GM23338 (cell line): ENCODE measurements around the gene OR10AD1. TPM values are rescaled to one million over a fixed set of nuclear protein-coding genes. Genes with fewer than 3 reads are reported as not detected.

Source experiments
- ATAC-seq: fragments of 200-7000 bp; cut with Tn5 transposase; 3 replicates; pipeline ENCODE4 v1.9.1; 2020
- DNase-seq: peaks from one replicate; pipeline ENCODE4 v3.0.0-alpha.2; 2015; ENCODE audit warnings: low spot score
- H2AFZ ChIP-seq: fragments of 200-600 bp; sonication (generic); 2 replicates; pipeline ENCODE4 v1.8.0; 2016; ENCODE audit warnings: antibody characterized with exemption, mild to moderate bottlenecking, moderate library complexity
- H3F3A ChIP-seq: fragments of 200-600 bp; sonication (generic); replicated peaks from 2 replicates; pipeline ENCODE4 v1.8.0; 2017; ENCODE audit warnings: antibody characterized with exemption, mixed run types, low read depth
- H3K27ac ChIP-seq: fragments of 200-600 bp; sonication (generic); 2 replicates; pipeline ENCODE4 v1.6.1; 2016; ENCODE audit warnings: low read depth
- H3K27me3 ChIP-seq: fragments of 200-600 bp; sonication (generic); 2 replicates; pipeline ENCODE4 v1.8.0; 2016; ENCODE audit warnings: mild to moderate bottlenecking, mixed run types, moderate library complexity; ENCODE audit not compliant: insufficient read depth
- H3K36me3 ChIP-seq: fragments of 200-600 bp; sonication (generic); 2 replicates; pipeline ENCODE4 v1.8.0; 2016; ENCODE audit warnings: mild to moderate bottlenecking; ENCODE audit not compliant: insufficient read depth
- H3K4me1 ChIP-seq: fragments of 200-600 bp; sonication (generic); 2 replicates; pipeline ENCODE4 v1.8.0; 2016; ENCODE audit warnings: mild to moderate bottlenecking, moderate library complexity; ENCODE audit not compliant: insufficient read depth
- H3K4me2 ChIP-seq: fragments of 200-600 bp; sonication (generic); 2 replicates; pipeline ENCODE4 v1.7.1; 2017; ENCODE audit warnings: mixed run types
- H3K4me3 ChIP-seq: fragments of 200-600 bp; sonication (generic); 2 replicates; pipeline ENCODE4 v1.6.1; 2016; ENCODE audit warnings: mixed run types
- H3K79me2 ChIP-seq: fragments of 200-600 bp; sonication (generic); replicated peaks from 2 replicates; pipeline ENCODE4 v1.8.0; 2017; ENCODE audit warnings: mild to moderate bottlenecking; ENCODE audit not compliant: insufficient read depth
- H3K9me2 ChIP-seq: fragments of 200-600 bp; sonication (generic); 2 replicates; pipeline ENCODE4 v1.8.0; 2017; ENCODE audit not compliant: insufficient read depth
- H4K20me1 ChIP-seq: fragments of 200-600 bp; sonication (generic); replicated peaks from 2 replicates; pipeline ENCODE4 v1.8.0; 2017; ENCODE audit warnings: mild to moderate bottlenecking; ENCODE audit not compliant: insufficient read depth
- H3K27ac Mint-ChIP-seq: 2 replicates; pipeline ENCODE4 v1.8.0; 2020; ENCODE audit warnings: inconsistent platforms, mild to moderate bottlenecking, moderate library complexity, mixed read lengths
- H3K27me3 Mint-ChIP-seq: 3 replicates; pipeline ENCODE4 v1.8.0; 2022; ENCODE audit warnings: low read depth, mild to moderate bottlenecking, moderate library complexity, mixed read lengths, inconsistent platforms; ENCODE audit not compliant: insufficient read depth, poor library complexity
- H3K36me3 Mint-ChIP-seq: 3 replicates; pipeline ENCODE4 v1.8.0; 2021; ENCODE audit warnings: low read depth, mild to moderate bottlenecking, inconsistent platforms, moderate library complexity, mixed read lengths
- H3K4me1 Mint-ChIP-seq: 3 replicates; pipeline ENCODE4 v1.8.0; 2020; ENCODE audit warnings: mild to moderate bottlenecking, inconsistent platforms, mixed read lengths
- H3K4me3 Mint-ChIP-seq: 3 replicates; pipeline ENCODE4 v1.8.0; 2021; ENCODE audit warnings: moderate library complexity, mild to moderate bottlenecking, inconsistent platforms, mixed read lengths
- H3K9me3 Mint-ChIP-seq: 3 replicates; pipeline ENCODE4 v1.8.0; 2020; ENCODE audit warnings: moderate library complexity, mild to moderate bottlenecking, inconsistent platforms, mixed read lengths
- ETS1 ChIP-seq: IDR thresholded peaks from 2 replicates; pipeline ENCODE4 v1.6.1; 2016; ENCODE audit warnings: antibody characterized with exemption
- EZH2phosphoT487 ChIP-seq: fragments of 200-600 bp; sonication (generic); IDR thresholded peaks from one replicate; pipeline ENCODE4 v1.8.1; 2018; ENCODE audit warnings: antibody characterized with exemption; ENCODE audit not compliant: unreplicated experiment
- NANOG ChIP-seq: IDR thresholded peaks from 2 replicates; pipeline ENCODE4 v1.6.1; 2016; ENCODE audit warnings: antibody characterized with exemption, borderline replicate concordance
- POLR2AphosphoS5 ChIP-seq: IDR thresholded peaks from 2 replicates; pipeline ENCODE4 v1.6.1; 2016; ENCODE audit warnings: antibody characterized with exemption, low read depth
- STAT1 ChIP-seq: IDR thresholded peaks from one replicate; pipeline ENCODE4 v1.6.1; 2016; ENCODE audit warnings: antibody characterized with exemption; ENCODE audit not compliant: unreplicated experiment
- ZNF114 ChIP-seq: fragments of 250-450 bp; sonication (Bioruptor Pico); IDR thresholded peaks from 2 replicates; pipeline ENCODE4 v1.5.0; 2020; ENCODE audit warnings: mild to moderate bottlenecking, moderate library complexity
- polyA plus RNA-seq: library from polyadenylated mRNA; unstranded; fragments of >200 nt; fragmentation: Nextera tagmentation; extraction: Ambion mirVana; gene quantifications from 2 replicates; pipeline ENCODE4 v1.2.1, GENCODE V29; 2016
- total RNA-seq: library from RNA; depleted of rRNA; stranded (reverse); fragments of >200 nt; shearing (Covaris generic); gene quantifications from 2 replicates; pipeline ENCODE4 v1.2.3, GENCODE V29; 2014
- TF ChIP-seq, protein P1 (sequence below): fragments of 250-450 bp; sonication (Bioruptor Pico); IDR thresholded peaks from 2 replicates; pipeline ENCODE4 v1.5.0; 2020; ENCODE audit warnings: mild to moderate bottlenecking, moderate library complexity

The OR10AD1 gene
- total and polyA plus RNA-seq, 2 experiments from 2014 or later, result not detected

DNA sequence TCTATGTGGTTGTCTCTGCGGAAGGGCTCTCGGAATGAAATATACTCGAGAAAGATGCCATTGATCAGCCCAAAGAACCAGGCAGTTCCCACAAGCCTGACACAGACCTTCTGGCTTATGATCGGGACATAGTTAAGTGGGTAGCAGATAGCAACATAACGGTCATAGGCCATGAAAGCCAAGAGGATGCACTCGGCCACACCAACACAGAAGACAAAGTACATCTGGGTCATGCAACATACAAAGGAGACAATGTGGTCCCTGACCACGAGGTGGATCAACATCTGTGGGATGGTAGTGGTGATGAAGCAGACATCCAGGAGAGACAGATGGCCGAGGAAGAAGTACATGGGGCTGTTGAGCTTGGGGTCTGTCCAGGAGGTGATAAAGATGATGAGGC lies 326 bp downstream of the OR10AD1 start (continued):
- TF ChIP-seq, protein P1, sequence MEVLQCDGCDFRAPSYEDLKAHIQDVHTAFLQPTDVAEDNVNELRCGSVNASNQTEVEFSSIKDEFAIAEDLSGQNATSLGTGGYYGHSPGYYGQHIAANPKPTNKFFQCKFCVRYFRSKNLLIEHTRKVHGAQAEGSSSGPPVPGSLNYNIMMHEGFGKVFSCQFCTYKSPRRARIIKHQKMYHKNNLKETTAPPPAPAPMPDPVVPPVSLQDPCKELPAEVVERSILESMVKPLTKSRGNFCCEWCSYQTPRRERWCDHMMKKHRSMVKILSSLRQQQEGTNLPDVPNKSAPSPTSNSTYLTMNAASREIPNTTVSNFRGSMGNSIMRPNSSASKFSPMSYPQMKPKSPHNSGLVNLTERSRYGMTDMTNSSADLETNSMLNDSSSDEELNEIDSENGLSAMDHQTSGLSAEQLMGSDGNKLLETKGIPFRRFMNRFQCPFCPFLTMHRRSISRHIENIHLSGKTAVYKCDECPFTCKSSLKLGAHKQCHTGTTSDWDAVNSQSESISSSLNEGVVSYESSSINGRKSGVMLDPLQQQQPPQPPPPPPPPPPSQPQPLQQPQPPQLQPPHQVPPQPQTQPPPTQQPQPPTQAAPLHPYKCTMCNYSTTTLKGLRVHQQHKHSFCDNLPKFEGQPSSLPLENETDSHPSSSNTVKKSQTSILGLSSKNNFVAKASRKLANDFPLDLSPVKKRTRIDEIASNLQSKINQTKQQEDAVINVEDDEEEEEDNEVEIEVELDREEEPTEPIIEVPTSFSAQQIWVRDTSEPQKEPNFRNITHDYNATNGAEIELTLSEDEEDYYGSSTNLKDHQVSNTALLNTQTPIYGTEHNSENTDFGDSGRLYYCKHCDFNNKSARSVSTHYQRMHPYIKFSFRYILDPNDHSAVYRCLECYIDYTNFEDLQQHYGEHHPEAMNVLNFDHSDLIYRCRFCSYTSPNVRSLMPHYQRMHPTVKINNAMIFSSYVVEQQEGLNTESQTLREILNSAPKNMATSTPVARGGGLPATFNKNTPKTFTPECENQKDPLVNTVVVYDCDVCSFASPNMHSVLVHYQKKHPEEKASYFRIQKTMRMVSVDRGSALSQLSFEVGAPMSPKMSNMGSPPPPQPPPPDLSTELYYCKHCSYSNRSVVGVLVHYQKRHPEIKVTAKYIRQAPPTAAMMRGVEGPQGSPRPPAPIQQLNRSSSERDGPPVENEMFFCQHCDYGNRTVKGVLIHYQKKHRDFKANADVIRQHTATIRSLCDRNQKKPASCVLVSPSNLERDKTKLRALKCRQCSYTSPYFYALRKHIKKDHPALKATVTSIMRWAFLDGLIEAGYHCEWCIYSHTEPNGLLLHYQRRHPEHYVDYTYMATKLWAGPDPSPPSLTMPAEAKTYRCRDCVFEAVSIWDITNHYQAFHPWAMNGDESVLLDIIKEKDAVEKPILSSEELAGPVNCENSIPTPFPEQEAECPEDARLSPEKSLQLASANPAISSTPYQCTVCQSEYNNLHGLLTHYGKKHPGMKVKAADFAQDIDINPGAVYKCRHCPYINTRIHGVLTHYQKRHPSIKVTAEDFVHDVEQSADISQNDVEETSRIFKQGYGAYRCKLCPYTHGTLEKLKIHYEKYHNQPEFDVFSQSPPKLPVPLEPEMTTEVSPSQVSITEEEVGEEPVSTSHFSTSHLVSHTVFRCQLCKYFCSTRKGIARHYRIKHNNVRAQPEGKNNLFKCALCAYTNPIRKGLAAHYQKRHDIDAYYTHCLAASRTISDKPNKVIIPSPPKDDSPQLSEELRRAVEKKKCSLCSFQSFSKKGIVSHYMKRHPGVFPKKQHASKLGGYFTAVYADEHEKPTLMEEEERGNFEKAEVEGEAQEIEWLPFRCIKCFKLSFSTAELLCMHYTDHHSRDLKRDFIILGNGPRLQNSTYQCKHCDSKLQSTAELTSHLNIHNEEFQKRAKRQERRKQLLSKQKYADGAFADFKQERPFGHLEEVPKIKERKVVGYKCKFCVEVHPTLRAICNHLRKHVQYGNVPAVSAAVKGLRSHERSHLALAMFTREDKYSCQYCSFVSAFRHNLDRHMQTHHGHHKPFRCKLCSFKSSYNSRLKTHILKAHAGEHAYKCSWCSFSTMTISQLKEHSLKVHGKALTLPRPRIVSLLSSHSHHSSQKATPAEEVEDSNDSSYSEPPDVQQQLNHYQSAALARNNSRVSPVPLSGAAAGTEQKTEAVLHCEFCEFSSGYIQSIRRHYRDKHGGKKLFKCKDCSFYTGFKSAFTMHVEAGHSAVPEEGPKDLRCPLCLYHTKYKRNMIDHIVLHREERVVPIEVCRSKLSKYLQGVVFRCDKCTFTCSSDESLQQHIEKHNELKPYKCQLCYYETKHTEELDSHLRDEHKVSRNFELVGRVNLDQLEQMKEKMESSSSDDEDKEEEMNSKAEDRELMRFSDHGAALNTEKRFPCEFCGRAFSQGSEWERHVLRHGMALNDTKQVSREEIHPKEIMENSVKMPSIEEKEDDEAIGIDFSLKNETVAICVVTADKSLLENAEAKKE, result no peak
- TF ChIP-seq STAT1 (no peak), ETS1 (no peak)

GRCh38 chr12:48201516-48201915 lies 1.6 kb downstream of the OR10AD1 start:
- ATAC-seq (no peak), DNase-seq (no peak)
- H3K9me3 Mint-ChIP-seq, result peaks cover 44% of the 10 kb centered on the region
- H3K9me2 ChIP-seq, result no peaks in the 10 kb centered on the region
- no peak overlapping the region for H3K4me3 Mint-ChIP-seq
- H3K4me3 ChIP-seq, result no peak overlapping the region
- 0 out of 2 replicates have a peak, but pooled peaks cover 9% of the 10 kb centered on the region for H3K36me3 ChIP-seq
- H3K4me1 ChIP-seq, result peaks cover 8% of the 10 kb centered on the region
- peaks cover 59% of the 10 kb centered on the region for H3K27me3 ChIP-seq
- no peaks in the 10 kb centered on the region for H3F3A ChIP-seq
- no peak overlapping the region for H3K27ac Mint-ChIP-seq
- peaks cover 49% of the 10 kb centered on the region for H3K27me3 Mint-ChIP-seq
- no peaks in the 10 kb centered on the region for H3K79me2 ChIP-seq
- no peak overlapping the region for H2AFZ ChIP-seq
- no peaks in the 10 kb centered on the region for H4K20me1 ChIP-seq
- no peak overlapping the region for H3K4me2 ChIP-seq
- TF ChIP-seq NANOG, result no peak
- TF ChIP-seq EZH2phosphoT487, result no peak
- TF ChIP-seq ZNF114 (CRISPR knock-in tag), result no peak
- no peak for TF ChIP-seq POLR2AphosphoS5
- H3K4me1 Mint-ChIP-seq, result peaks cover 10% of the 10 kb centered on the region; the same call in 2 of the 3 replicates
- H3K27ac ChIP-seq, result no peak overlapping the region
- H3K36me3 Mint-ChIP-seq, result peaks cover 36% of the 10 kb centered on the region
